Smooth muscle cell (in vitro differentiated cells): ENCODE data around the gene ZNF524. TPM values are rescaled to one million over a fixed set of nuclear protein-coding genes. Genes with fewer than 3 reads are reported as not detected.

Experiments
- DNase-seq: peaks from one replicate; lab custom pipeline; 2025; ENCODE audit not compliant: unreplicated experiment; lab: John Stamatoyannopoulos, UW
- H2AFZ ChIP-seq: fragments of 200-600 bp; sonication (generic); 2 replicates; pipeline ENCODE4 v1.6.0; 2016; ENCODE audit warnings: antibody characterized with exemption, low read depth, mild to moderate bottlenecking
- H3F3A ChIP-seq: fragments of 200-600 bp; sonication (generic); 2 replicates; pipeline ENCODE4 v1.6.0; 2017; ENCODE audit warnings: antibody characterized with exemption, low read depth
- H3K27ac ChIP-seq: fragments of 200-600 bp; sonication (generic); 2 replicates; pipeline ENCODE4 v1.5.1; 2016; ENCODE audit warnings: low read depth, mild to moderate bottlenecking
- H3K27me3 ChIP-seq: fragments of 200-600 bp; sonication (generic); 2 replicates; pipeline ENCODE4 v1.6.1; 2016; ENCODE audit warnings: low read depth, mild to moderate bottlenecking
- H3K36me3 ChIP-seq: fragments of 200-600 bp; sonication (generic); 2 replicates; pipeline ENCODE4 v1.5.1; 2016; ENCODE audit warnings: low read depth
- H3K4me1 ChIP-seq: fragments of 200-600 bp; sonication (generic); 2 replicates; pipeline ENCODE4 v1.5.1; 2016; ENCODE audit warnings: low read depth
- H3K4me2 ChIP-seq: fragments of 200-600 bp; sonication (generic); 2 replicates; pipeline ENCODE4 v1.6.0; 2016; ENCODE audit warnings: mild to moderate bottlenecking
- H3K4me3 ChIP-seq: fragments of 200-600 bp; sonication (generic); 2 replicates; pipeline ENCODE4 v1.5.1; 2016; ENCODE audit warnings: mild to moderate bottlenecking
- H3K79me2 ChIP-seq: fragments of 200-600 bp; sonication (generic); 2 replicates; pipeline ENCODE4 v1.6.0; 2016; ENCODE audit warnings: low read depth, mild to moderate bottlenecking
- H3K9ac ChIP-seq: fragments of 200-600 bp; sonication (generic); 2 replicates; pipeline ENCODE4 v1.6.0; 2016; ENCODE audit warnings: low read depth
- H3K9me3 ChIP-seq: fragments of 200-600 bp; sonication (generic); replicated peaks from 2 replicates; pipeline ENCODE4 v1.5.1; 2016; ENCODE audit warnings: low read depth
- H4K20me1 ChIP-seq: fragments of 200-600 bp; sonication (generic); 2 replicates; pipeline ENCODE4 v1.6.0; 2016; ENCODE audit warnings: low read depth
- CTCF ChIP-seq: fragments of 200-600 bp; sonication (generic); IDR thresholded peaks from 2 replicates; pipeline ENCODE4 v1.5.1; 2017; ENCODE audit warnings: borderline replicate concordance, mild to moderate bottlenecking, antibody characterized with exemption; ENCODE audit not compliant: insufficient read depth, poor library complexity, severe bottlenecking
- WGBS: methylation state at CpG from one replicate; pipeline ENCODE4 v1.1.7; 2016; ENCODE audit warnings: low lambda C conversion rate; 5-methylcytosine and 5-hydroxymethylcytosine counted together
- polyA plus RNA-seq: library from polyadenylated mRNA; unstranded; fragments of >200 nt; fragmentation: Nextera tagmentation; extraction: Ambion mirVana; gene quantifications from 2 replicates; pipeline ENCODE4 v1.2.1, GENCODE V29; 2016
- total RNA-seq: library from RNA; depleted of rRNA; stranded (reverse); fragments of >200 nt; gene quantifications from 2 replicates; pipeline ENCODE4 v1.2.3, GENCODE V29; 2014

Gene ZNF524
- total and polyA plus RNA-seq, 2 experiments from 2014 or later, result 13.3 to 16.3 TPM

GRCh38 chr19:55646889-55647731 lies 47.0 kb downstream of the ZNF524 start:
- Histone ChIP-seq H3K79me2 (peaks cover 45% of the 10 kb centered on the region), H3K36me3 (no peaks in the 10 kb centered on the region), H3K9me3 (no peaks in the 10 kb centered on the region), H2AFZ (peak overlapping the region; percentile 80), H3F3A (peaks cover 12% of the 10 kb centered on the region), H3K4me3 (peak overlapping the region; percentile 99), H3K9ac (peak overlapping the region; percentile 90), H3K4me2 (peak overlapping the region; percentile 99), H4K20me1 (no peaks in the 10 kb centered on the region), H3K27ac (peak overlapping the region; percentile 61), H3K4me1 (peaks cover 19% of the 10 kb centered on the region), H3K27me3 (no peaks in the 10 kb centered on the region)
- no peak for DNase-seq
- WGBS, result 50% methylated on average over 14 of the region's 14 CpGs
- no peak for TF ChIP-seq CTCF

- Histone ChIP-seq H3K9ac (peak within 1 kb of the TSS; percentile 90), H3K27me3 (no peaks in the 10 kb centered on the region), H3K36me3 (no peaks in the 10 kb centered on the region), H3K4me2 (peak within 1 kb of the TSS; percentile 99), H3K4me3 (peak within 1 kb of the TSS; percentile 99), H3K4me1 (peaks cover 13% of the 10 kb centered on the region), H3F3A (peaks cover 12% of the 10 kb centered on the region), H2AFZ (peak within 1 kb of the TSS; percentile 80), H4K20me1 (no peaks in the 10 kb centered on the region), H3K79me2 (peaks cover 42% of the 10 kb centered on the region), H3K27ac (peak within 1 kb of the TSS; percentile 61), H3K9me3 (no peaks in the 10 kb centered on the region)
- no peak for TF ChIP-seq CTCF
- WGBS, result 2% methylated on average over 57 of the region's 87 CpGs
- no peak for DNase-seq
Observed at GRCh38 chr19:55647732-55648584, 47.9 kb downstream of the ZNF524 start, which contains the start of gene CCDC106. TSS of gene CCDC106 (plus strand) at chr19:55648212. CDS start at chr19:55649047, 835 bp downstream.

DNA sequence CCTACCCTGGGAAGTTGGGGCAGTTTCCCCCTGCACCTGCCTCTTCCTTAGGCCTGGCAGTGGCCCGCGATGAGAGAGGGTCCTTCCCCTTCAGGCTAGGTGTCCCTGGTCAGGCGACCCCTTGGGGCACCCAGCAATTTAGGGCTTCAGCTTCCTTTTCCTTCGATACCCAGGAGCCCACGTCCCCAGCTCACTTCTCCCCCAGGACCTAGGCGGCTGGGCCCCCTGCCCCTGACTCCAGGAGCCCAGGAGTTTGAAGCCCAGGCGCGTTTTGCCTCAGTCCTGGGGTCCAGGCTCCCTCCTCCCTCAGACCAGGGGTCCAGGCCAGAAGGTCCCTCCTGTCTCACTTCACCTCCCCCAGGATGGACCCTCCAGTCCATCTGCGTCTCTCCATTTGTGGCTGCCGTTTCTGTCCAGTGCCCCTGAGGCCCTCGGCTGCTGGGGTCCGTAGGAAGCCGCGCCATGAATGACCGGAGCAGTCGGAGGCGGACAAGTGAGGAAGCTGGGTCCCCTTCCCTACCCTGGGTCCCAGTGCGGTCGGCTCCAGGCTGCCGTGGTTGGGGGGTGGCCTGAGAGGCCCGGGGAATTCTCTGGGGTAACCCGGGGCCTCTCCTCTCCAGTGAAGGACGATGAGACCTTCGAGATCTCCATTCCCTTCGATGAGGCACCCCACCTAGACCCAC lies 48.6 kb downstream of the ZNF524 start:
- H3K36me3 ChIP-seq, result no peaks in the 10 kb centered on the region
- H3K4me2 ChIP-seq, result peak overlapping the region; percentile 99
- no peaks in the 10 kb centered on the region for H4K20me1 ChIP-seq
- peaks cover 13% of the 10 kb centered on the region for H3K4me1 ChIP-seq
- WGBS, result 67% methylated on average over 25 of the region's 25 CpGs
- H2AFZ ChIP-seq, result no peak overlapping the region
- peak overlapping the region; percentile 90 for H3K9ac ChIP-seq
- H3K9me3 ChIP-seq, result no peaks in the 10 kb centered on the region
- peaks cover 12% of the 10 kb centered on the region for H3F3A ChIP-seq
- H3K27ac ChIP-seq, result no peak overlapping the region
- peak overlapping the region; percentile 99 for H3K4me3 ChIP-seq
- H3K79me2 ChIP-seq, result peaks cover 39% of the 10 kb centered on the region
- no peaks in the 10 kb centered on the region for H3K27me3 ChIP-seq
- TF ChIP-seq CTCF, result no peak
- DNase-seq, result no peak
